PC-3 (cell line): ENCODE measurements around the gene KAT6B. TPM values are rescaled to one million over a fixed set of nuclear protein-coding genes. Genes with fewer than 3 reads are reported as not detected.

Experiments
- ATAC-seq: fragments of 200-7000 bp; cut with Tn5 transposase; 2 replicates; pipeline ENCODE4 v1.9.1; 2020; ENCODE audit warnings: mild to moderate bottlenecking, moderate library complexity
- BruUV-seq: library from RNA; stranded (reverse); fragments of 400-500 nt; replicated peaks from 2 replicates; lab custom pipeline; 2021; lab: Mats Ljungman, UMichigan
- CTCF ChIA-PET: fragments of 300-600 bp; sonication (Branson Sonifier 250); formaldehyde crosslinking; loops from one replicate; lab custom pipeline; 2022; ENCODE audit warnings: antibody characterized with exemption; lab: Charles Lee
- POLR2A ChIA-PET: fragments of 300-600 bp; sonication (Branson Sonifier 250); formaldehyde crosslinking; loops from one replicate; lab custom pipeline; 2022; ENCODE audit warnings: antibody characterized with exemption; ENCODE audit not compliant: unreplicated experiment; lab: Charles Lee
- DNase-seq: peaks from one replicate; pipeline ENCODE4 v3.0.0-alpha.2; 2015
- H2AFZ ChIP-seq: fragments of 300-600 bp; sonication (generic); 2 replicates; pipeline ENCODE4 v1.6.0; 2016; ENCODE audit warnings: antibody characterized with exemption, low read length
- H3F3A ChIP-seq: fragments of 300-600 bp; sonication (generic); one replicate; pipeline ENCODE4 v1.6.0; 2017; ENCODE audit warnings: antibody characterized with exemption, low read length, control low read depth, mild to moderate bottlenecking; ENCODE audit not compliant: unreplicated experiment
- H3K27ac ChIP-seq: fragments of 300-600 bp; sonication (generic); 2 replicates; pipeline ENCODE4 v1.5.1; 2016; ENCODE audit warnings: mild to moderate bottlenecking, low read length
- H3K27me3 ChIP-seq: fragments of 300-600 bp; sonication (generic); 2 replicates; pipeline ENCODE4 v1.6.1; 2016; ENCODE audit warnings: low read length, mixed read lengths
- H3K36me3 ChIP-seq: fragments of 300-600 bp; sonication (generic); 2 replicates; pipeline ENCODE4 v1.6.1; 2016; ENCODE audit warnings: low read depth, mixed run types, low read length, mixed read lengths
- H3K4me1 ChIP-seq: fragments of 300-600 bp; sonication (generic); 2 replicates; pipeline ENCODE4 v1.5.1; 2016; ENCODE audit warnings: low read length; ENCODE audit not compliant: insufficient read depth
- H3K4me2 ChIP-seq: fragments of 300-600 bp; sonication (generic); 2 replicates; pipeline ENCODE4 v1.6.0; 2016; ENCODE audit warnings: low read length
- H3K4me3 ChIP-seq: fragments of 300-600 bp; sonication (generic); 2 replicates; pipeline ENCODE4 v1.5.1; 2016; ENCODE audit warnings: mild to moderate bottlenecking, low read length, mixed read lengths
- H3K79me2 ChIP-seq: fragments of 300-600 bp; sonication (generic); 2 replicates; pipeline ENCODE4 v1.6.1; 2017; ENCODE audit warnings: low read length, mixed read lengths
- H3K9ac ChIP-seq: fragments of 300-600 bp; sonication (generic); 2 replicates; pipeline ENCODE4 v1.6.0; 2016; ENCODE audit warnings: mild to moderate bottlenecking, low read length
- H3K9me2 ChIP-seq: fragments of 300-600 bp; sonication (generic); replicated peaks from 2 replicates; pipeline ENCODE4 v1.6.1; 2016; ENCODE audit warnings: mixed run types, low read length, mixed read lengths
- H3K9me3 ChIP-seq: fragments of 300-600 bp; sonication (generic); 2 replicates; pipeline ENCODE4 v1.6.1; 2016; ENCODE audit warnings: low read length, mixed read lengths
- H4K20me1 ChIP-seq: fragments of 300-600 bp; sonication (generic); 2 replicates; pipeline ENCODE4 v1.6.1; 2016; ENCODE audit warnings: low read length, mixed read lengths
- CTCF ChIP-seq: fragments of 300-600 bp; sonication (generic); conservative IDR thresholded peaks from 2 replicates; pipeline ENCODE4 v1.5.1; 2017; ENCODE audit warnings: antibody characterized with exemption, low read depth, mild to moderate bottlenecking, low read length
- EZH2 ChIP-seq: fragments of 300-600 bp; sonication (generic); IDR thresholded peaks from one replicate; pipeline ENCODE4 v1.6.1; 2017; ENCODE audit warnings: antibody characterized with exemption, mild to moderate bottlenecking, low read length; ENCODE audit not compliant: unreplicated experiment
- EZH2phosphoT487 ChIP-seq: fragments of 300-600 bp; sonication (generic); IDR thresholded peaks from 2 replicates; pipeline ENCODE4 v1.6.1; 2018; ENCODE audit warnings: mild to moderate bottlenecking, antibody characterized with exemption, low read length, borderline replicate concordance
- intact Hi-C: fragments of 100-400 bp; cut with micrococcal nuclease; formaldehyde crosslinking; loops from 2 replicates; pipeline ENCODE4 v1.9.0; 2023
- total RNA-seq: library from RNA; depleted of rRNA; stranded (reverse); fragments of >200 nt; gene quantifications from 2 replicates; pipeline ENCODE4 v1.2.3, GENCODE V29; 2014

The KAT6B gene
- total RNA-seq, 1 experiment from 2014 or later, result 94.5 TPM

- no peak overlapping the region for H3K4me3 ChIP-seq
- POLR2A ChIA-PET, result interaction anchor here (0.6 kb wide), 1 partner anchor 76 kb away, joined by 4 read pairs; no protein-coding TSS in a partner anchor
- no peaks in the 10 kb centered on the region for H3K9me2 ChIP-seq
- H3K27ac ChIP-seq, result no peak overlapping the region
- H4K20me1 ChIP-seq, result peaks cover 2% of the 10 kb centered on the region; the same call in 1 of the 2 replicates
- TF ChIP-seq CTCF, result no peak
- no peak for TF ChIP-seq EZH2
- TF ChIP-seq EZH2phosphoT487, result no peak
- intact Hi-C loops, result no loop called here
- H3K9ac ChIP-seq, result no peak overlapping the region
- BruUV-seq, result no TSS peak
- H3K36me3 ChIP-seq, result no peaks in the 10 kb centered on the region
- H3K27me3 ChIP-seq, result no peaks in the 10 kb centered on the region
- no peak overlapping the region for H2AFZ ChIP-seq
- peaks cover 92% of the 10 kb centered on the region for H3K79me2 ChIP-seq
- H3K4me2 ChIP-seq, result no peak overlapping the region
- H3K4me1 ChIP-seq, result peaks cover 22% of the 10 kb centered on the region
- H3K9me3 ChIP-seq, result no peaks in the 10 kb centered on the region
- H3F3A ChIP-seq, result no peaks in the 10 kb centered on the region
- CTCF ChIA-PET, result interaction anchor here (0.5 to 1.0 kb wide), 3 partner anchors 17 to 77 kb away, joined by 3 to 4 read pairs (median 3); no protein-coding TSS in a partner anchor
- ATAC-seq (no peak), DNase-seq (peak; percentile 47)
Measured at GRCh38 chr10:74932648-74933047, 106.2 kb downstream of the KAT6B start.

GRCh38 chr10:74934100-74934812 lies 107.9 kb downstream of the KAT6B start:
- H3K9ac ChIP-seq, result no peak overlapping the region
- no peaks in the 10 kb centered on the region for H3K9me3 ChIP-seq
- BruUV-seq, result no TSS peak
- POLR2A ChIA-PET, result interaction anchor here (0.5 to 0.6 kb wide), 2 partner anchors 8 to 32 kb away, joined by 3 read pairs; no protein-coding TSS in a partner anchor
- no peaks in the 10 kb centered on the region for H3F3A ChIP-seq
- peaks cover 6% of the 10 kb centered on the region for H3K4me1 ChIP-seq
- no peaks in the 10 kb centered on the region; the same call in 1 of the 2 replicates for H4K20me1 ChIP-seq
- no peaks in the 10 kb centered on the region for H3K9me2 ChIP-seq
- intact Hi-C loops, result no loop called here
- TF ChIP-seq CTCF (no peak), EZH2phosphoT487 (no peak), EZH2 (no peak)
- DNase-seq, result no peak
- no peak overlapping the region for H2AFZ ChIP-seq
- no peak overlapping the region for H3K4me2 ChIP-seq
- CTCF ChIA-PET, result interaction anchor here (0.5 to 0.6 kb wide), 2 partner anchors 54 to 402 kb away, joined by 4 to 5 read pairs; no protein-coding TSS in a partner anchor
- H3K27me3 ChIP-seq, result no peaks in the 10 kb centered on the region
- H3K27ac ChIP-seq, result no peak overlapping the region
- H3K79me2 ChIP-seq, result peaks cover 91% of the 10 kb centered on the region
- no peak for ATAC-seq
- H3K36me3 ChIP-seq, result no peaks in the 10 kb centered on the region
- no peak overlapping the region for H3K4me3 ChIP-seq
